Nephron progenitor cell (in vitro differentiated cells): ENCODE results near the gene TSTD1.
"Not testable (repeated sequence)": the region's sequence is repeated elsewhere in the genome, so short reads cannot be mapped to it uniquely, and the experiment has no call there.

Experiments
- DNase-seq: peaks from one replicate; pipeline ENCODE4 v3.0.0; 2021
- H3K27ac Mint-ChIP-seq: 2 replicates; pipeline ENCODE4 v1.8.0; 2021; ENCODE audit warnings: mild to moderate bottlenecking, moderate library complexity, mixed read lengths
- H3K27me3 Mint-ChIP-seq: 2 replicates; pipeline ENCODE4 v1.8.0; 2021; ENCODE audit warnings: mild to moderate bottlenecking, low read depth, mixed read lengths; ENCODE audit not compliant: poor library complexity
- H3K36me3 Mint-ChIP-seq: 2 replicates; pipeline ENCODE4 v1.8.0; 2021; ENCODE audit warnings: low read depth, mixed read lengths
- H3K4me1 Mint-ChIP-seq: 2 replicates; pipeline ENCODE4 v1.8.0; 2021; ENCODE audit warnings: mixed read lengths
- H3K4me3 Mint-ChIP-seq: 2 replicates; pipeline ENCODE4 v1.8.0; 2021; ENCODE audit warnings: mild to moderate bottlenecking, moderate library complexity, mixed read lengths
- H3K9me3 Mint-ChIP-seq: 2 replicates; pipeline ENCODE4 v1.8.0; 2021; ENCODE audit warnings: mild to moderate bottlenecking, moderate library complexity, mixed read lengths
- TF ChIP-seq, protein P1 (sequence below): fragments of 200-600 bp; sonication (generic); IDR thresholded peaks from 2 replicates; pipeline ENCODE4 v1.5.0; 2021; ENCODE audit warnings: antibody characterized with exemption

TSTD1 gene

DNA sequence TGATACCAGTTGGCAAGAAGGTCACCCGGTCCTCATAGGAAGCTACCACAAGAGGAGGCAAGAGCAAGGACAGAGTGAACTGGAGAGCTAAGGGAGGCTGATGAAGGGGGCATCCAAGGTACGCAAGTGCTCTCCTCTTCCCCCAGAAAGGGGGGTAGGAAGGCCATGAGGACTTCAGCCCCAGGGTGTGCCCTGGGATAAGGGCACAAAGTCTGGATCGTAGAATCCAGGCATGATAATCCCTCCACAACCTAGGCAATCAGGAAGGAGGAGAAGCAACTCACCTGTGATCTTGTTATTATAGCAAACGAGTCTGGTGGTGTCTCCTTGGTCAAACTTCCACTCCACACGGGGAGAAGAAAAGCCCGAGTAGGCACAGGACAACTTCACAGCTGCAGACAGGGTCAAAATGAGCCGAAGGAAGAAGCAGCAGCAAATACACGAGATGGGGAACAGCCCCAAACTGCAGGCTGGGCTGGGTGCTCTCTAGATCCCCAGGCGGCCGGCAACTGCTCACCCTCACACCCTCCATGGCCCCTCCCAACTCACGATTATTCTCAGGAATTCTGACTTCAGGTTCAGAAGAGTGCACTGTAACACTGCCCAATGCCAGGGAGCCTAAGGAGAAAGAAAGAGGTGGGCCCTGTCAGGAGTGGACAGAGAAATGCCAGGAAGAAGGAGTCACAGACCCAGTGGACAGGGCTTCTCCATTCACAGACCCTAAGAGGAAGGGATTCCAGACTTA, 37.9 kb downstream of the TSTD1 start:
- no peaks in the 10 kb centered on the region for H3K27me3 Mint-ChIP-seq
- TF ChIP-seq, protein P1, sequence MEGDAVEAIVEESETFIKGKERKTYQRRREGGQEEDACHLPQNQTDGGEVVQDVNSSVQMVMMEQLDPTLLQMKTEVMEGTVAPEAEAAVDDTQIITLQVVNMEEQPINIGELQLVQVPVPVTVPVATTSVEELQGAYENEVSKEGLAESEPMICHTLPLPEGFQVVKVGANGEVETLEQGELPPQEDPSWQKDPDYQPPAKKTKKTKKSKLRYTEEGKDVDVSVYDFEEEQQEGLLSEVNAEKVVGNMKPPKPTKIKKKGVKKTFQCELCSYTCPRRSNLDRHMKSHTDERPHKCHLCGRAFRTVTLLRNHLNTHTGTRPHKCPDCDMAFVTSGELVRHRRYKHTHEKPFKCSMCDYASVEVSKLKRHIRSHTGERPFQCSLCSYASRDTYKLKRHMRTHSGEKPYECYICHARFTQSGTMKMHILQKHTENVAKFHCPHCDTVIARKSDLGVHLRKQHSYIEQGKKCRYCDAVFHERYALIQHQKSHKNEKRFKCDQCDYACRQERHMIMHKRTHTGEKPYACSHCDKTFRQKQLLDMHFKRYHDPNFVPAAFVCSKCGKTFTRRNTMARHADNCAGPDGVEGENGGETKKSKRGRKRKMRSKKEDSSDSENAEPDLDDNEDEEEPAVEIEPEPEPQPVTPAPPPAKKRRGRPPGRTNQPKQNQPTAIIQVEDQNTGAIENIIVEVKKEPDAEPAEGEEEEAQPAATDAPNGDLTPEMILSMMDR: no peak
- DNase-seq: no peak
- no peak overlapping the region for H3K27ac Mint-ChIP-seq
- no peaks in the 10 kb centered on the region for H3K9me3 Mint-ChIP-seq
- H3K4me1 Mint-ChIP-seq: peaks cover 4% of the 10 kb centered on the region
- no peak overlapping the region for H3K4me3 Mint-ChIP-seq
- peaks cover 20% of the 10 kb centered on the region for H3K36me3 Mint-ChIP-seq

DNA sequence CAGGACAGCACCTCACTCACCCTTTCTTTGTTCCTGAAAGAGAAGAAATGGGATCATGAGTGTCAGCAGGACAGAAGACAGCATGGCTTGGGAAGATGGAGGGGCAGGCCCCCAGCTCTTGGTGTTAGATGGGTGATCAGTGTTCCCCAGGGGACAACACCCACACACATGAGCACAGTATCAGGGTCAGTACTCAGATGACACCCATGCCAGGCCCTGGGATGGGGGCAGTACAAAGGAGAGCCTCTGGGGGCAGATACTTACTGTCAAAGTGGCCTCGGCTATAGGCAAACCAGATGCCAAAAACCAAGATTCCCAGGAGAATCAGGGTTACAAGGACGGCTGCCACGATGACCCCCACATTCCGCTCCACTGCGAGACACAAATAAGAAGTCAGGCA, 39.4 kb downstream of the TSTD1 start:
- no peak overlapping the region for H3K27ac Mint-ChIP-seq
- peaks cover 20% of the 10 kb centered on the region for H3K36me3 Mint-ChIP-seq
- no peak for DNase-seq
- H3K4me3 Mint-ChIP-seq: no peak overlapping the region
- peaks cover 8% of the 10 kb centered on the region for H3K4me1 Mint-ChIP-seq
- H3K9me3 Mint-ChIP-seq: no peaks in the 10 kb centered on the region
- no peaks in the 10 kb centered on the region for H3K27me3 Mint-ChIP-seq
- TF ChIP-seq, protein P1: no peak

DNA sequence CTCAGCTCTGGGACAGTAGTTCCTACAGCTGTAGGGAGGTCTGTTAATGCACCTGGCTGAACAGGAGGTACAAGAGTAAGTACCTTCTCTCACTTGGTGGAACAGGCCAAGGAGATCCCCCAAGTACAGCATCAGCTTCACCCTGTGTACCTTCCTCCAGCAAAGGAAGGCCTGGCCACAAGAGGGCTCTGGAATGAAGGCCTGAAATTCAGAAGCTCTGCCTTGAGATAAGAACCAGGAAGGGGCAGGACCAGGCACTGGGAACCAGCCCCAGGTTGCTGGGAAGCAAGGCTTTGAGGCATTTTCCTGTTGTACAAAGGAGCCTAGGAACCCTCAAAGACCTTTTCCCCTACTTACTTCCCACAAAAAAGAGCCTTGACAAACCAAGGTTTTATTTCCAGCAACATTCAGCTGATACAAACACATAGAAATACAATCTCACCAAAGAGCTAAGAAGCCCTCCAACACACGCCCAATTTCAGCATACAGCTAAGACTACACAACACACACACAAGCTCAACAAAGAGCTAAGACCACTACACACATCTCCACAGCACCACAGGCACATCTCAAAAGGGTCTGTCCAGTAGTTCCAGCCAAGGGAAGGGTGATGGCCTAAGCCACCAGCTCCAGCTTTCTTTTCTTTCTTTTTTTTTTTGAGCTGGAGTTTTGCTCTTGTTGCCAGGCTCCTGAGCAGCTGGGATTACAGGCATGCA, 41.3 kb downstream of the TSTD1 start:
- peak overlapping the region; percentile 58 for H3K27ac Mint-ChIP-seq
- no peak overlapping the region for H3K4me3 Mint-ChIP-seq
- no peak for DNase-seq
- no peaks in the 10 kb centered on the region for H3K27me3 Mint-ChIP-seq
- H3K36me3 Mint-ChIP-seq: peaks cover 20% of the 10 kb centered on the region
- peaks cover 9% of the 10 kb centered on the region for H3K4me1 Mint-ChIP-seq
- H3K9me3 Mint-ChIP-seq: no peaks in the 10 kb centered on the region
- TF ChIP-seq, protein P1: peak; percentile 30

DNA sequence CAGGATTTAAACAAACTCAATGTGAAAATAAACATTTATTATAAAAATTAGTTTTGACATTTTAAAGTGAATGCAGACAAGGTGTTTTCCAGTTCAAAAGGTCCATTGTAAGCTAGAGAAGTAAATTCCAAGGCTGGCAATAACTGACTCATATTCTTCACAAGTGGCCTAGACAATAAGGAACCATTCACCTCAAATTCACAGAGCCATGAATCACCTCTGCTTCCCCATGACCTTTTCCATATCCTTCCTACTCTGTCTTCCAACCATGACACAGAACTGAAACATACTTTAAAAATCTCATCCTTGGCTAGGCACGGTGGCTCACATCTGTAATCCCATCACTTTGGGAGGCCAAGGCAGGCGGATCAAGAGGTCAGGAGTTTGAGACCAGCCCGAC, 42.6 kb downstream of the TSTD1 start:
- H3K27ac Mint-ChIP-seq: no peak overlapping the region
- TF ChIP-seq, protein P1: no peak
- H3K36me3 Mint-ChIP-seq: peaks cover 20% of the 10 kb centered on the region
- H3K4me1 Mint-ChIP-seq: peaks cover 4% of the 10 kb centered on the region
- no peak for DNase-seq
- H3K27me3 Mint-ChIP-seq: no peaks in the 10 kb centered on the region
- no peaks in the 10 kb centered on the region for H3K9me3 Mint-ChIP-seq
- no peak overlapping the region for H3K4me3 Mint-ChIP-seq

DNA sequence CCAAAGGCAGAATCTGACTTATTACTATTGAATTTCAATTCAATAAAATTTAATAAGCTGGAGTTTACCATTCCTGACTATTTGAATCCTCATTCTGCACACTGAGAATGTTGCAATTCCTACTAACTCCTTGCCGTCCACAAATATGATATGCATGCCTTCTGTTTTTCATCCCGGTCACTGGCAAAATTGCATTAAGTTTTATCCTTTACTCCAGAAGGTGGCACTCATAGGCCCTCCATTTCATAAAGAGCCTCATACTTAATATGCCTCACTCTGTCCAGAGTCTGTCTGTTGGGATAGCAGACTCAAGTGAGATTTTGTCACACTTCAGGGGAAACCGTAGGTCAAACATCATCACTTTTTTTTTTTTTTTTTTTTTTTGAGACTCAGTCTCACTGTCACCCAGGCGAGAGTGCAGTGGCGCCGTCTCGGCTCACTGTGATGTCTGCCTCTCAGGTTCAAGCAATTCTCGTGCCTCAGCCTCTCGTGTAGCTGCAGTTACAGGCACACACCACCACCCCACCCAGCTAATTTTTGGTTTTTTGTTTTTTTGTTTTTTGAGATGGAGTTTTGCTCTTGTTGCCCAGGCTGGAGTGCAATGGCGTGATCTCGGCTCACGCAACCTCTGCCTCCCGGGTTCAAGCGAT, 45.1 kb downstream of the TSTD1 start:
- Mint-ChIP-seq H3K4me3 (no peak overlapping the region), H3K27me3 (no peaks in the 10 kb centered on the region), H3K36me3 (peaks cover 5% of the 10 kb centered on the region), H3K4me1 (peaks cover 4% of the 10 kb centered on the region), H3K9me3 (no peaks in the 10 kb centered on the region), H3K27ac (no peak overlapping the region)
- no peak for DNase-seq
- TF ChIP-seq, protein P1: no peak

DNA sequence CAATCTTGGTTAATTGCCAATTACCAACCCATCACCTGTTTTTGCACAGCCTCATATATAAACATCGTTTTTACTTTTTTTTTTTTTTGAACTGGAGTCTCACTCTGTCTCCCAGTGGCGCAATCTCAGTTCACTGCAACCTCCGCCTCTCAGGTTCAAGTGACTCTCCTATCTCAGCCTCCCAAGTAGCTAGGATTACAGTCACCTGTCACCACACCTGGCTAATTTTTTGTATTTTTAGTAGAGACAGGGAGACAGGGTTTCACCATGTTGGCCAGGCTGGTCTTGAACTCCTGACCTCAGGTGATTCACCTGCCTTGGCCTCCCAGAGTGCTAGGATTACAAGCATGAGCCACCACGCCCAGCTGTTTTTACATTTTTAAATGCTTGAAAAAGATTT, 46.7 kb downstream of the TSTD1 start:
- H3K27ac Mint-ChIP-seq, H3K27me3 Mint-ChIP-seq, H3K4me3 Mint-ChIP-seq, DNase-seq, H3K9me3 Mint-ChIP-seq, H3K36me3 Mint-ChIP-seq: not testable (repeated sequence)
- peaks cover 15% of the 10 kb centered on the region for H3K4me1 Mint-ChIP-seq
